ENCODE measurements around the gene LRRC63. TPM values are rescaled to one million over a fixed set of nuclear protein-coding genes. Genes with fewer than 3 reads are reported as not detected.

The LRRC63 gene
- total and polyA plus RNA-seq, 9 of the 15 experiments (the other 6 are each of a cell fraction or from before 2014, with no cell fraction given), result 0.07 to 0.41 (median 0.24) TPM; not detected in 1

DNA sequence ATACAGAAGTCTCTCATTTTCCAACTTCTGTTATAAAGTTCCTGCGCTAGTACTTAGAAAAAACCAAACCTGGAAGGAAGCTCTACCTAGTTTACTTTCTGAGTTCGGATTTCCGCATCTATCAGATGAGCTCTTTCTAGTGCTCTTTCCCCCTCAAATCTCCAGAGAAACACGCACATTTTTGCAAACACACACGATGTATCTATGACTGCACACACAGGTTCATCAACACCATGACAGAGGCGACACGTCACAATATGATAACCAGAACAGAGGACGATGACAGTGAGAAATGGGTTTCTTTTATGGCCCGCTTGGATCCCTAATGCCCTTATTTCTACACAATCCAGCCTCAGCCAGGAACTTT, 629 bp upstream of the LRRC63 start (continued):
- TF ChIP-seq, protein P1, sequence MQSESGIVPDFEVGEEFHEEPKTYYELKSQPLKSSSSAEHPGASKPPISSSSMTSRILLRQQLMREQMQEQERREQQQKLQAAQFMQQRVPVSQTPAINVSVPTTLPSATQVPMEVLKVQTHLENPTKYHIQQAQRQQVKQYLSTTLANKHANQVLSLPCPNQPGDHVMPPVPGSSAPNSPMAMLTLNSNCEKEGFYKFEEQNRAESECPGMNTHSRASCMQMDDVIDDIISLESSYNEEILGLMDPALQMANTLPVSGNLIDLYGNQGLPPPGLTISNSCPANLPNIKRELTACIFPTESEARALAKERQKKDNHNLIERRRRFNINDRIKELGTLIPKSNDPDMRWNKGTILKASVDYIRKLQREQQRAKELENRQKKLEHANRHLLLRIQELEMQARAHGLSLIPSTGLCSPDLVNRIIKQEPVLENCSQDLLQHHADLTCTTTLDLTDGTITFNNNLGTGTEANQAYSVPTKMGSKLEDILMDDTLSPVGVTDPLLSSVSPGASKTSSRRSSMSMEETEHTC (IDR thresholded peaks at IDR 0.05), result no peak
- TF ChIP-seq TCF15 (CRISPR knock-in tag; IDR thresholded peaks at IDR 0.05), result no peak
- TF ChIP-seq RFX1 (IDR thresholded peaks at IDR 0.05), result peak; percentile 41
- TF ChIP-seq ZNF318 (IDR thresholded peaks at IDR 0.05; ENCODE audit: borderline replicate concordance in 1 of 2, low read depth in 1 of 2), result no peak
- TF ChIP-seq FOXJ2 (tag; IDR thresholded peaks at IDR 0.05), result no peak
- TF ChIP-seq TFAP4 (CRISPR knock-in tag; IDR thresholded peaks at IDR 0.05; ENCODE audit: borderline replicate concordance), result no peak
- TF ChIP-seq, protein P2, sequence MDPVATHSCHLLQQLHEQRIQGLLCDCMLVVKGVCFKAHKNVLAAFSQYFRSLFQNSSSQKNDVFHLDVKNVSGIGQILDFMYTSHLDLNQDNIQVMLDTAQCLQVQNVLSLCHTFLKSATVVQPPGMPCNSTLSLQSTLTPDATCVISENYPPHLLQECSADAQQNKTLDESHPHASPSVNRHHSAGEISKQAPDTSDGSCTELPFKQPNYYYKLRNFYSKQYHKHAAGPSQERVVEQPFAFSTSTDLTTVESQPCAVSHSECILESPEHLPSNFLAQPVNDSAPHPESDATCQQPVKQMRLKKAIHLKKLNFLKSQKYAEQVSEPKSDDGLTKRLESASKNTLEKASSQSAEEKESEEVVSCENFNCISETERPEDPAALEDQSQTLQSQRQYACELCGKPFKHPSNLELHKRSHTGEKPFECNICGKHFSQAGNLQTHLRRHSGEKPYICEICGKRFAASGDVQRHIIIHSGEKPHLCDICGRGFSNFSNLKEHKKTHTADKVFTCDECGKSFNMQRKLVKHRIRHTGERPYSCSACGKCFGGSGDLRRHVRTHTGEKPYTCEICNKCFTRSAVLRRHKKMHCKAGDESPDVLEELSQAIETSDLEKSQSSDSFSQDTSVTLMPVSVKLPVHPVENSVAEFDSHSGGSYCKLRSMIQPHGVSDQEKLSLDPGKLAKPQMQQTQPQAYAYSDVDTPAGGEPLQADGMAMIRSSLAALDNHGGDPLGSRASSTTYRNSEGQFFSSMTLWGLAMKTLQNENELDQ (CRISPR knock-in tag; IDR thresholded peaks at IDR 0.05; ENCODE audit: borderline replicate concordance), result no peak
- TF ChIP-seq, protein P3, sequence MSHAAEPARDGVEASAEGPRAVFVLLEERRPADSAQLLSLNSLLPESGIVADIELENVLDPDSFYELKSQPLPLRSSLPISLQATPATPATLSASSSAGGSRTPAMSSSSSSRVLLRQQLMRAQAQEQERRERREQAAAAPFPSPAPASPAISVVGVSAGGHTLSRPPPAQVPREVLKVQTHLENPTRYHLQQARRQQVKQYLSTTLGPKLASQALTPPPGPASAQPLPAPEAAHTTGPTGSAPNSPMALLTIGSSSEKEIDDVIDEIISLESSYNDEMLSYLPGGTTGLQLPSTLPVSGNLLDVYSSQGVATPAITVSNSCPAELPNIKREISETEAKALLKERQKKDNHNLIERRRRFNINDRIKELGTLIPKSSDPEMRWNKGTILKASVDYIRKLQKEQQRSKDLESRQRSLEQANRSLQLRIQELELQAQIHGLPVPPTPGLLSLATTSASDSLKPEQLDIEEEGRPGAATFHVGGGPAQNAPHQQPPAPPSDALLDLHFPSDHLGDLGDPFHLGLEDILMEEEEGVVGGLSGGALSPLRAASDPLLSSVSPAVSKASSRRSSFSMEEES (CRISPR knock-in tag; IDR thresholded peaks at IDR 0.05), result no peak
- no peak for TF ChIP-seq SMARCA5 (IDR thresholded peaks at IDR 0.05)
- TF ChIP-seq, protein P4, sequence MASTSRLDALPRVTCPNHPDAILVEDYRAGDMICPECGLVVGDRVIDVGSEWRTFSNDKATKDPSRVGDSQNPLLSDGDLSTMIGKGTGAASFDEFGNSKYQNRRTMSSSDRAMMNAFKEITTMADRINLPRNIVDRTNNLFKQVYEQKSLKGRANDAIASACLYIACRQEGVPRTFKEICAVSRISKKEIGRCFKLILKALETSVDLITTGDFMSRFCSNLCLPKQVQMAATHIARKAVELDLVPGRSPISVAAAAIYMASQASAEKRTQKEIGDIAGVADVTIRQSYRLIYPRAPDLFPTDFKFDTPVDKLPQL (IDR thresholded peaks at IDR 0.05; ENCODE audit: extremely low read depth, insufficient read length), result no peak
- TF ChIP-seq RBM17 (IDR thresholded peaks at IDR 0.05; ENCODE audit: borderline replicate concordance, low read depth, low read length), result no peak
- TF ChIP-seq RNF2 (IDR thresholded peaks at IDR 0.05), result no peak

Data from K562 (cell line).